Upper lobe of left lung (tissue), 6 donors: ENCODE measurements around the gene AMIGO1. TPM values are rescaled to one million over a fixed set of nuclear protein-coding genes. Genes with fewer than 3 reads are reported as not detected.

Experiments
- ATAC-seq, 2 donors: fragments of 200-7000 bp; cut with Tn5 transposase; one replicate each; pipeline ENCODE4 v1.9.1; 2022; ENCODE audit warnings: mild to moderate bottlenecking in 2 of 2, moderate library complexity in 2 of 2; ENCODE audit not compliant: low FRiP score in 2 of 2
- DNase-seq, 2 donors: peaks; one replicate each; pipeline ENCODE4 v3.0.0-alpha.2; 2019 to 2020
- H3K27ac ChIP-seq, 4 donors: fragments of 200-600 bp; sonication (generic); one replicate each; pipeline ENCODE4 v1.5.1; 2016 to 2019
- H3K27me3 ChIP-seq, 4 donors: fragments of 200-600 bp; sonication (generic); one replicate each; pipeline ENCODE4 v1.5.1; 2017 to 2019
- H3K36me3 ChIP-seq, 4 donors: fragments of 200-600 bp; sonication (generic); one replicate each; pipeline ENCODE4 v1.5.1; 2016 to 2019
- H3K4me1 ChIP-seq, 4 donors: fragments of 200-600 bp; sonication (generic); one replicate each; pipeline ENCODE4 v1.5.1; 2018 to 2019
- H3K4me3 ChIP-seq, 4 donors: fragments of 200-600 bp; sonication (generic); one replicate each; pipeline ENCODE4 v1.5.1; 2017 to 2019; ENCODE audit warnings: mild to moderate bottlenecking in 2 of 4, moderate library complexity in 1 of 4
- H3K9me3 ChIP-seq, 4 donors: fragments of 200-600 bp; sonication (generic); one replicate each; pipeline ENCODE4 v1.5.1; 2018 to 2019
- EP300 ChIP-seq, 4 donors: sonication (generic); formaldehyde crosslinking; IDR thresholded peaks; one replicate each; pipeline ENCODE4 v1.5.1; 2017; ENCODE audit warnings: antibody characterized with exemption in 4 of 4, control low read depth in 2 of 4
- POLR2A ChIP-seq, 4 donors: fragments of 450-650 bp; IDR thresholded peaks; one replicate each; pipeline ENCODE4 v1.5.1; 2016 to 2017; ENCODE audit warnings: antibody characterized with exemption in 4 of 4, mild to moderate bottlenecking in 2 of 4
- POLR2AphosphoS5 ChIP-seq, 2 donors: sonication (generic); formaldehyde crosslinking; IDR thresholded peaks; one replicate each; pipeline ENCODE4 v1.5.1; 2017; ENCODE audit warnings: antibody characterized with exemption in 2 of 2
- WGBS, 2 donors: methylation state at CpG; one replicate each; pipeline ENCODE4 v1.1.5; 2017 to 2018; 5-methylcytosine and 5-hydroxymethylcytosine counted together
- total RNA-seq, 6 donors: library from RNA; depleted of rRNA in 4 of 6; stranded (reverse); fragments of >200 nt in 4 of 6; gene quantifications; one replicate each; pipeline versions ENCODE4 v1.1.0 to v1.2.1, GENCODE V29; 2016 to 2021
- TF ChIP-seq, protein P1 (sequence below), 6 experiments: fragments of 450-650 bp in 4 of 6; fragments of 200-600 bp in 2 of 6; sonication (generic) in 2 of 6; IDR thresholded peaks; one replicate each; pipeline ENCODE4 v1.5.1; 2016 to 2019; ENCODE audit warnings: antibody characterized with exemption in 6 of 6
- donor health status: DM: no; HTN: no; CAD: no; lungs with moderate emphysema.
- donor health status: DM: no; HTN: yes; CAD: no; lungs with severe emphysema.

Gene AMIGO1, protein sequence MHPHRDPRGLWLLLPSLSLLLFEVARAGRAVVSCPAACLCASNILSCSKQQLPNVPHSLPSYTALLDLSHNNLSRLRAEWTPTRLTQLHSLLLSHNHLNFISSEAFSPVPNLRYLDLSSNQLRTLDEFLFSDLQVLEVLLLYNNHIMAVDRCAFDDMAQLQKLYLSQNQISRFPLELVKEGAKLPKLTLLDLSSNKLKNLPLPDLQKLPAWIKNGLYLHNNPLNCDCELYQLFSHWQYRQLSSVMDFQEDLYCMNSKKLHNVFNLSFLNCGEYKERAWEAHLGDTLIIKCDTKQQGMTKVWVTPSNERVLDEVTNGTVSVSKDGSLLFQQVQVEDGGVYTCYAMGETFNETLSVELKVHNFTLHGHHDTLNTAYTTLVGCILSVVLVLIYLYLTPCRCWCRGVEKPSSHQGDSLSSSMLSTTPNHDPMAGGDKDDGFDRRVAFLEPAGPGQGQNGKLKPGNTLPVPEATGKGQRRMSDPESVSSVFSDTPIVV
- total RNA-seq, result 10 to 100 TPM in 2 of 6 donors, 1 to 10 TPM in 4; 1.0 to 11.8 (median 8.3) TPM

DNA sequence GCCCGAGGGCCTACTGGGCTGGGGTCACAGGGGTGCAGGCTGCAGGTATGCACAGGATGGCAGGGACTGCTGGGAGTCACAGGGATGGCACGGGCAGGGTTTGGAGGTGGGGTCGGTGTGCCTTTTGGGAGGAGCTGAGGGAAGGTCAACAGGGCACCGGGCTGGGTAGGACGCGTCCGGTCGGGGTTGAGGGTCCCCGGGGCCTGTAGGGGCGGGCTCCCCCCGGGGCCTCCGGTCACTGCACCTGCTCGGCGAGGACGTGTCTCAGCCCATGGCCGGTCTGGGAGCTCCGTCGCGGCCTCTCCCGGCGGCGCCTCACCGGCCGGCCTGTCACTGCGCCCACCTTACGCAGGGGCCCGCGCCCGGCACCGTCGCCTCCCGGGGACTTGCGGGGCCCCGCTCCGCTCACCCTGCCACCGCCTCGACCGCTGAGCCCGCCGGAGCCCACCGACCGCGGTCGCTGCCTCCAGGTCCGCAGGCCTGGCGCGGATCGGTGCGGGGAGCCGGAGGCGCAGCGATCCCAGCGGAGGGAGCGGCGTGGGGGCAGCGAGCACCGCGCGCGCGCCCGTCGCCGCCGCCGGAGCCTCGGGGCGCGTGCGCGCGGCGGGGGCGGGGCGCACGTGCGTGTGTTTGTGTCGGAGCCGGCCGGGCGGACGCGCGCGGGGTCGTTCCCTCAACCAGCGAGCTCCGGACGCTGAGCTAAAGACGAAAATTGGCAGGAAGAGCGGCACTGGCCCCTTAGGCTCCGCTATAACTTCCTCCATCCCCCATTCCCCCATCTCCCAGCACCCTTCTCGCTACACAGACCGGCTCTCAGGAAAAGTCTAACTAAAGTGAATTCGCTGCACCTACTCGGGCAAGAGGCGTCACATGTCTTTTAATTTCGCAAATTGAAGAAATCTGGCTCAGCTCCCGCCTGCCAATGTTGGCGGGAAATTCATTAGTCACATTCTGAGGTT, at the start of gene AMIGO1:
Gene AMIGO1, minus strand, starts transcription at position 552 of the 959 bp plus-strand sequence. CDS start 815 bp downstream, outside the sequence.
- Histone ChIP-seq H3K27me3 (no peaks in the 10 kb centered on the region), H3K4me3 (peak within 1 kb of the TSS; percentile 57 to 92 (median 80)), H3K9me3 (no peaks in the 10 kb centered on the region), H3K36me3 (no peaks in the 10 kb centered on the region), H3K4me1 (peaks cover 12 to 23% (median 15%) of the 10 kb centered on the region in 4 donors), H3K27ac (peak within 1 kb of the TSS in 2 of 4 donors; percentile 49 to 68)
- ATAC-seq (peak in 1 of 2 donors; percentile 89), DNase-seq (peak; percentile 53 to 96)
- TF ChIP-seq, protein P1, sequence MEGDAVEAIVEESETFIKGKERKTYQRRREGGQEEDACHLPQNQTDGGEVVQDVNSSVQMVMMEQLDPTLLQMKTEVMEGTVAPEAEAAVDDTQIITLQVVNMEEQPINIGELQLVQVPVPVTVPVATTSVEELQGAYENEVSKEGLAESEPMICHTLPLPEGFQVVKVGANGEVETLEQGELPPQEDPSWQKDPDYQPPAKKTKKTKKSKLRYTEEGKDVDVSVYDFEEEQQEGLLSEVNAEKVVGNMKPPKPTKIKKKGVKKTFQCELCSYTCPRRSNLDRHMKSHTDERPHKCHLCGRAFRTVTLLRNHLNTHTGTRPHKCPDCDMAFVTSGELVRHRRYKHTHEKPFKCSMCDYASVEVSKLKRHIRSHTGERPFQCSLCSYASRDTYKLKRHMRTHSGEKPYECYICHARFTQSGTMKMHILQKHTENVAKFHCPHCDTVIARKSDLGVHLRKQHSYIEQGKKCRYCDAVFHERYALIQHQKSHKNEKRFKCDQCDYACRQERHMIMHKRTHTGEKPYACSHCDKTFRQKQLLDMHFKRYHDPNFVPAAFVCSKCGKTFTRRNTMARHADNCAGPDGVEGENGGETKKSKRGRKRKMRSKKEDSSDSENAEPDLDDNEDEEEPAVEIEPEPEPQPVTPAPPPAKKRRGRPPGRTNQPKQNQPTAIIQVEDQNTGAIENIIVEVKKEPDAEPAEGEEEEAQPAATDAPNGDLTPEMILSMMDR (IDR thresholded peaks at IDR 0.05), result peak in 1 of 6 experiments; percentile 12
- no peak for TF ChIP-seq POLR2A (IDR thresholded peaks at IDR 0.05)
- 0 to 4% methylated on average over 16 to 42 of the region's 100 CpGs for WGBS, 2 donors

DNA sequence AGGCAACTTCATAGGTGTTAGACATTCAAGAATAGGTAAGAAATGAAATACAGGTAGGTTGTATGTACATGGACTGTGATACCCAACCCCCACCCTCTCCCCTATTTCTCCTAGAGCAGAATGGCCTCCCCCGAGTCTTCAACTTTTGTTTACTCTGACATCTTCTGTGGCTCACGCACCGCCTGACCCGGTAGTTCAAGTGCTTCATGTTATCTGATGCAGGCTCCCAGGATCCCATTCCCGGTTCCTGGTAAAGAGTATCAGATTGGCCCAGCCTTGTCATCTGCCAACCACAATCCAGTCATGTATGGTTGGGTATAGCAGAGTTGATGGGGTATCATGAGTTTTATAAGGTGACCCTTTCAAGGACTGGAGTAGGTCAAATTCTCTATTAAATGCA, 48.0 kb upstream of the AMIGO1 start:
- Histone ChIP-seq H3K27ac (no peak overlapping the region), H3K9me3 (no peaks in the 10 kb centered on the region), H3K36me3 (no peaks in the 10 kb centered on the region), H3K4me3 (no peak overlapping the region), H3K4me1 (peaks cover 5 to 35% (median 22%) of the 10 kb centered on the region in 4 donors), H3K27me3 (no peaks in the 10 kb centered on the region)
- TF ChIP-seq POLR2A (IDR thresholded peaks at IDR 0.05), result no peak
- TF ChIP-seq EP300 (IDR thresholded peaks at IDR 0.05), result no peak
- no peak for TF ChIP-seq POLR2AphosphoS5 (IDR thresholded peaks at IDR 0.05)
- TF ChIP-seq, protein P1 (IDR thresholded peaks at IDR 0.05), result no peak
- DNase-seq, result no peak
- ATAC-seq, result no peak
- WGBS, 2 donors, result 85 to 89% methylated on average over 5 of the region's 5 CpGs

DNA sequence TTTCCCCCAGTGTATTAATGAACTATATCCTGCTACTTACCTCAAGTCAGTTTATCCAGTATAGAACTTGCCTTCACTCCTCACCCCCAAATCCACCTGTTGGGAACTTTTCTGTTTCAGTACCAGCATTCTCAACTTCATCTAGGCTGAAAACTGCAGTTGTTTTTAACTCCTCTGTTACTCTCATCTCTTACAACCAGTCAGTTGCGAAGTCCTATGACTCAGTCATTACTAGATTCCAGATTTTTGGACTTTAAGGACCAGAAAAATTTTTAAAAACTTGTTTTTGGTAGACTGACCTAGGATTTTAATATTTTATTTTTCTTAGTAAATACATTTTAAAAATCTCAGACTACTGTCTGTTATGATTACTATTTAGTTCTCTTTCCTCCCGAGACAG, 47.0 kb upstream of the AMIGO1 start:
- TF ChIP-seq POLR2A (IDR thresholded peaks at IDR 0.05), result no peak
- TF ChIP-seq, protein P1 (IDR thresholded peaks at IDR 0.05), result no peak
- TF ChIP-seq EP300 (IDR thresholded peaks at IDR 0.05), result no peak
- TF ChIP-seq POLR2AphosphoS5 (IDR thresholded peaks at IDR 0.05), result no peak
- peaks cover under 1 to 31% (median 16%) of the 10 kb centered on the region in 4 donors for H3K4me1 ChIP-seq
- H3K27ac ChIP-seq, result no peak overlapping the region
- WGBS, 2 donors, result 88 to 95% methylated on average over 2 of the region's 2 CpGs
- H3K27me3 ChIP-seq, result no peaks in the 10 kb centered on the region
- DNase-seq (no peak), ATAC-seq (no peak)
- no peaks in the 10 kb centered on the region for H3K9me3 ChIP-seq
- H3K36me3 ChIP-seq, result no peaks in the 10 kb centered on the region
- H3K4me3 ChIP-seq, result no peak overlapping the region

DNA sequence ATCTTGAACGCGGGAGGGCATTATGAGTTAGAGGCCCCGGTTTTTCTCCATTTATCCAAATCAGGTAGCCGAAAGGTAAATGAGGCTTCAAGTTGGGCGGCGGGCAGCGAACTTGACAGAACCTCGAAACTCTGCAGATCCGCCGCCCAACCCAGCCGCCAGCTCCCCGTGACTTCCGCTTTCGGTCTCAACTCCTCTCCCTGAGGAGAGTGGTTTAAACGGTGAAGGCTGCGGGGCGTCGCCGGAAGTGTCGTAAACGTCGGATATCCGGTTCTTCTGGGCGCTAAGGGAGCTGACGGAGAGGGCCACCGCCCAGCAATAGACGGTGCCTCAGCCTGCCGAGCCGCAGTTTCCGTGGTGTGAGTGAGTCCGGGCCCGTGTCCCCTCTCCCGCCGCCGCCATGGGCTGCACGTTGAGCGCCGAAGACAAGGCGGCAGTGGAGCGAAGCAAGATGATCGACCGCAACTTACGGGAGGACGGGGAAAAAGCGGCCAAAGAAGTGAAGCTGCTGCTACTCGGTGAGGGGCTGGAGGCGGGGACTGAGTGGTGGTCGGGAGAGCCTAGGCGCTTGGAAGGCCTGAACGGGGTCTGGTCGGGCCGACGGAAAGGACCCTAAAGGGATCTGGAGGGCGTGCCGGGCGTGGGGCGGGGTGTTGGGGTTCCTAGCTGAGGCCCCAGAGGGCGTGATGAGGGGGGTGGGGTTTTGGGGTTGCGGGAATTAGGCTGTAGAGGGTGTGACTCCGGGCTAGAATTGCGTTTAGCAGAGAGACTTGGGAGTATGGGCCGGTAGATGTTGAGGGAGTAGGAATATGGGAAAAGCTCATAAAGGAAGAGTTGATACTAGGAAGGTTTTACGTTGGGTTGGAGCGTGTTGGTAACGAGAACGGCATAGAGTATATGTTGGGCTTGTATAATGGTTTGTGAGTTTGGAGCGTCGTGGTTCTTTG, 39.1 kb upstream of the AMIGO1 start, which contains the start of gene GNAI3:
Gene GNAI3, plus strand, starts transcription at position 295 of the 947 bp plus-strand sequence. Its CDS starts 106 bp downstream, at position 401.
- Histone ChIP-seq H3K9me3 (no peaks in the 10 kb centered on the region), H3K4me1 (peaks cover 31 to 35% (median 33%) of the 10 kb centered on the region in 4 donors), H3K36me3 (no peaks in the 10 kb centered on the region), H3K27me3 (no peaks in the 10 kb centered on the region), H3K4me3 (peak within 1 kb of the TSS; percentile 72 to 90 (median 81)), H3K27ac (peak within 1 kb of the TSS; percentile 94 to 98 (median 98))
- ATAC-seq, result peak; percentile 99
- TF ChIP-seq POLR2A (IDR thresholded peaks at IDR 0.05), result peak; percentile 29 to 99 (median 98)
- TF ChIP-seq, protein P1 (IDR thresholded peaks at IDR 0.05), result no peak
- peak in 2 of 4 donors; percentile 47 to 86 for TF ChIP-seq EP300 (IDR thresholded peaks at IDR 0.05)
- peak; percentile 99 to 100 for TF ChIP-seq POLR2AphosphoS5 (IDR thresholded peaks at IDR 0.05)
- peak; percentile 94 to 97 for DNase-seq
- 0% methylated on average over 37 to 68 of the region's 68 CpGs for WGBS, 2 donors
